K562 (cell line): ENCODE data around the gene DCN. TPM values are rescaled to one million over a fixed set of nuclear protein-coding genes. Genes with fewer than 3 reads are reported as not detected.

Experiments
- ATAC-seq: fragments of 200-7000 bp; cut with Tn5 transposase; 3 replicates; pipeline ENCODE4 v1.9.1; 2020; ENCODE audit warnings: moderate library complexity
- BruUV-seq: library from RNA; stranded (reverse); fragments of 400-500 nt; replicated peaks from 2 replicates; lab custom pipeline; 2021; lab: Mats Ljungman, UMichigan
- CTCF ChIA-PET: fragments of 300-600 bp; formaldehyde crosslinking; extraction: SDS; loops from one replicate; lab custom pipeline; 2021; ENCODE audit warnings: low intra/inter-chr PET ratio; lab: Yijun Ruan, JAX
- POLR2A ChIA-PET: fragments of 300-600, 350-650 bp; sonication (Branson Sonifier 250); formaldehyde crosslinking; extraction: SDS; loops from one replicate; lab custom pipeline; 2021; ENCODE audit warnings: antibody characterized with exemption, inconsistent platforms; lab: Yijun Ruan, JAX
- DNase-seq, 4 experiments: peaks; one replicate each; pipeline versions ENCODE4 v3.0.0 to v3.0.0-alpha.2; 2011 to 2018; ENCODE audit warnings: low spot score in 3 of 4, mixed read lengths in 3 of 4; ENCODE audit errors: extremely low read depth in 1 of 4
- FAIRE-seq: peaks from 2 replicates; lab custom pipeline; 2011; peaks lifted over from hg19 to GRCh38; lab: Jason Lieb, UNC
- H2AFZ ChIP-seq: 2 replicates; pipeline ENCODE4 v1.6.0; 2011; ENCODE audit warnings: low read depth, low read length, control low read depth, inconsistent platforms
- H3K27ac ChIP-seq: fragments of 200-600 bp; 3 replicates; pipeline ENCODE4 v1.8.0; 2011; ENCODE audit warnings: low read depth, mild to moderate bottlenecking, control low read depth, inconsistent platforms, low read length, moderate library complexity, mixed read lengths; ENCODE audit errors: extremely low read depth
- H3K27me3 ChIP-seq, 2 experiments: fragments of 300-600 bp in 1 of 2; 2 replicates in 1 of 2; 3 replicates in 1 of 2; pipeline versions ENCODE4 v1.6.0 to v1.8.0; 2011; ENCODE audit warnings: inconsistent platforms in 2 of 2, low read length in 2 of 2, mild to moderate bottlenecking in 1 of 2, mixed read lengths in 1 of 2, moderate library complexity in 1 of 2; ENCODE audit not compliant: control insufficient read depth in 2 of 2, insufficient read depth in 2 of 2
- H3K36me3 ChIP-seq: fragments of 300-600 bp; 3 replicates; pipeline ENCODE4 v1.8.0; 2011; ENCODE audit warnings: mild to moderate bottlenecking, low read length, inconsistent platforms; ENCODE audit not compliant: control insufficient read depth, insufficient read depth
- H3K4me1 ChIP-seq, 2 experiments: fragments of 200-600 bp in 1 of 2; replicated peaks in 1 of 2; 2 replicates in 1 of 2; 3 replicates in 1 of 2; pipeline versions ENCODE4 v1.5.1 to v1.8.0; 2011; ENCODE audit warnings: inconsistent platforms in 2 of 2, low read length in 2 of 2, mild to moderate bottlenecking in 1 of 2, mixed read lengths in 1 of 2, moderate library complexity in 1 of 2; ENCODE audit not compliant: control insufficient read depth in 2 of 2, insufficient read depth in 2 of 2
- H3K4me2 ChIP-seq: 2 replicates; pipeline ENCODE4 v1.6.1; 2011; ENCODE audit warnings: low read length, control low read depth, inconsistent platforms, mixed read lengths; ENCODE audit not compliant: insufficient read depth
- H3K4me3 ChIP-seq: fragments of 200-600 bp; sonication (generic), shearing (Covaris generic); 2 replicates; pipeline ENCODE4 v1.5.1; 2016; ENCODE audit warnings: control low read depth, inconsistent platforms
- H3K79me2 ChIP-seq: fragments of 200-600 bp; 3 replicates; pipeline ENCODE4 v1.8.0; 2011; ENCODE audit warnings: low read length, inconsistent platforms; ENCODE audit not compliant: control insufficient read depth, insufficient read depth
- H3K9ac ChIP-seq, 2 experiments: 2 replicates each; pipeline versions ENCODE4 v1.6.0 to v1.6.1; 2011; ENCODE audit warnings: low read depth in 2 of 2, low read length in 2 of 2, control low read depth in 1 of 2, inconsistent platforms in 1 of 2, mild to moderate bottlenecking in 1 of 2, mixed read lengths in 1 of 2; ENCODE audit not compliant: insufficient read depth in 1 of 2
- H3K9me1 ChIP-seq: one replicate; pipeline ENCODE4 v1.6.0; 2011; ENCODE audit warnings: inconsistent platforms, mild to moderate bottlenecking, low read length, moderate library complexity; ENCODE audit not compliant: control insufficient read depth, insufficient read depth
- H3K9me3 ChIP-seq: replicated peaks from 2 replicates; pipeline ENCODE4 v1.5.1; 2011; ENCODE audit warnings: low read depth, low read length, inconsistent platforms; ENCODE audit not compliant: control insufficient read depth, insufficient read depth
- H4K20me1 ChIP-seq: replicated peaks from 2 replicates; pipeline ENCODE4 v1.6.1; 2011; ENCODE audit warnings: low read length, inconsistent platforms, mixed read lengths; ENCODE audit not compliant: control insufficient read depth, insufficient read depth
- FOXA1 ChIP-seq: fragments of 450-650 bp; IDR thresholded peaks from 2 replicates; pipeline ENCODE4 v1.6.1; 2016; ENCODE audit warnings: mild to moderate bottlenecking, borderline replicate concordance
- HDAC1 ChIP-seq, 2 experiments: fragments of 450-650 bp; IDR thresholded peaks; 2 replicates each; pipeline ENCODE4 v1.6.1; 2016 to 2017; ENCODE audit warnings: inconsistent platforms in 1 of 2, mild to moderate bottlenecking in 1 of 2, moderate library complexity in 1 of 2
- IRF9 ChIP-seq: fragments of 450-650 bp; IDR thresholded peaks from 2 replicates; pipeline ENCODE4 v1.6.1; 2016; ENCODE audit warnings: missing biosample characterization, missing genetic modification characterization
- MIER1 ChIP-seq: fragments of 450-650 bp; IDR thresholded peaks from 2 replicates; pipeline ENCODE4 v1.6.1; 2016; ENCODE audit warnings: antibody characterized with exemption, mild to moderate bottlenecking, low read depth
- RBM17 ChIP-seq: fragments of 200-400 bp; formaldehyde crosslinking; IDR thresholded peaks from 2 replicates; pipeline ENCODE4 v1.6.1; 2017; ENCODE audit warnings: low read depth, mild to moderate bottlenecking, low read length, borderline replicate concordance
- WGBS: fragments of 100-300 bp; shearing (Covaris generic); methylation state at CpG from one replicate; pipeline ENCODE4 v1.1.6; 2016; ENCODE audit warnings: low coverage, mixed read lengths; ENCODE audit not compliant: insufficient coverage; ENCODE audit errors: missing lambda C conversion rate; 5-methylcytosine and 5-hydroxymethylcytosine counted together
- in situ Hi-C: fragments of 300-500 bp; cut with MboI; formaldehyde crosslinking; loops from 4 replicates; pipeline ENCODE4 v1.15.0; 2018; ENCODE audit warnings: inconsistent platforms, mixed read lengths
- intact Hi-C: fragments of 100-400 bp; cut with micrococcal nuclease; formaldehyde crosslinking; loops from 2 replicates; pipeline ENCODE4 v1.14.2; 2022
- polyA plus RNA-seq, 8 experiments: library from polyadenylated mRNA; depleted of rRNA in 4 of 8; stranded (reverse) in 5 of 8; unstranded in 3 of 8; fragments of >200 nt; fragmentation: Nextera tagmentation in 2 of 8; fragmentation: Illumina TruSeq in 1 of 8; extraction: Ambion mirVana in 2 of 8; extraction: Trizol in 1 of 8; gene quantifications; 2 replicates each; pipeline versions ENCODE4 v1.2.1 to v1.2.3, GENCODE V29; 2011 to 2014; ENCODE audit warnings: inconsistent platforms in 1 of 8, missing spikeins in 1 of 8
- small RNA-seq: library from RNA; depleted of rRNA; stranded (forward); fragments of <200 nt; gene quantifications from one replicate; pipeline ENCODE3, GENCODE V24; 2014
- total RNA-seq, 7 experiments: library from RNA; depleted of rRNA in 6 of 7; stranded (reverse); fragments of >200 nt in 6 of 7; fragmentation: Illumina TruSeq in 2 of 7; extraction: Trizol in 2 of 7; gene quantifications; 2 replicates each; pipeline versions ENCODE4 v1.2.1 to v1.2.3, GENCODE V29; 2011 to 2021; ENCODE audit warnings: low replicate concordance in 1 of 7

DCN gene
- total and polyA plus RNA-seq, 9 of the 15 experiments (the other 6 are each of a cell fraction or from before 2014, with no cell fraction given): 0.08 to 2.4 (median 0.31) TPM; not detected in 1

GRCh38 chr12:91091916-91092715 is 90.5 kb downstream of the DCN start:
- H3K9me3 ChIP-seq: no peaks in the 10 kb centered on the region
- ChIA-PET POLR2A (no interaction called here), CTCF (no interaction called here)
- H3K9ac ChIP-seq: no peak overlapping the region
- FAIRE-seq: no peak
- no peak overlapping the region for H2AFZ ChIP-seq
- H3K27ac ChIP-seq: no peak overlapping the region
- in situ Hi-C loops (no loop called here), intact Hi-C loops (no loop called here)
- 0% methylated on average over 6 of the region's 6 CpGs for WGBS
- ATAC-seq: no peak
- no peak overlapping the region for H3K4me3 ChIP-seq
- H3K4me1 ChIP-seq: no peaks in the 10 kb centered on the region
- no peaks in the 10 kb centered on the region for H3K9me1 ChIP-seq
- no peaks in the 10 kb centered on the region for H3K27me3 ChIP-seq
- H3K79me2 ChIP-seq: no peaks in the 10 kb centered on the region
- BruUV-seq: no TSS peak
- no peaks in the 10 kb centered on the region for H3K36me3 ChIP-seq
- H3K4me2 ChIP-seq: no peak overlapping the region
- no peaks in the 10 kb centered on the region for H4K20me1 ChIP-seq
- no peak for TF ChIP-seq MIER1
- no peak for TF ChIP-seq HDAC1 (IDR thresholded peaks at IDR 0.05)
- no peak for TF ChIP-seq RBM17
- TF ChIP-seq FOXA1: no peak
- TF ChIP-seq IRF9 (tag): no peak
- no peak for DNase-seq

Small RNA genes lying within 50 kb of the gene (small RNA-seq; reads per million reads assigned to genes)
- not detected for gene AC007115.1

Other genes starting within 250 kb of the DCN start
- gene CCER1, start 227.6 kb downstream of the DCN start, total RNA-seq (2014; rRNA removed): not detected in 2 replicates
- not detected in 2 replicates for gene CCER1, start 227.6 kb downstream of the DCN start, total RNA-seq (2014; rRNA removed; fragmentation: Illumina TruSeq; extraction: Trizol)
- gene CCER1, start 227.6 kb downstream of the DCN start, total RNA-seq (2015; rRNA removed; fragmentation: Illumina TruSeq; extraction: Trizol): not detected in 2 replicates
- gene CCER1, start 227.6 kb downstream of the DCN start, total RNA-seq (2021): not detected in 2 replicates
- not detected in 2 replicates for gene CCER1, start 227.6 kb downstream of the DCN start, polyA plus RNA-seq (2011; rRNA removed)
- not detected in 2 replicates for gene CCER1, start 227.6 kb downstream of the DCN start, polyA plus RNA-seq (2014; fragmentation: Illumina TruSeq; extraction: Trizol)
- gene CCER1, start 227.6 kb downstream of the DCN start, polyA plus RNA-seq (2014; fragmentation: Nextera tagmentation; extraction: Ambion mirVana): not detected
- gene CCER1, start 227.6 kb downstream of the DCN start, polyA plus RNA-seq (2014; rRNA removed): not detected in 2 replicates
- gene EPYC, start 177.8 kb downstream of the DCN start, total RNA-seq (2014; rRNA removed): not detected in 2 replicates
- not detected in 2 replicates for gene EPYC, start 177.8 kb downstream of the DCN start, total RNA-seq (2014; rRNA removed; fragmentation: Illumina TruSeq; extraction: Trizol)
- not detected in 2 replicates for gene EPYC, start 177.8 kb downstream of the DCN start, total RNA-seq (2015; rRNA removed; fragmentation: Illumina TruSeq; extraction: Trizol)
- gene EPYC, start 177.8 kb downstream of the DCN start, total RNA-seq (2021): not detected in 2 replicates
- gene EPYC, start 177.8 kb downstream of the DCN start, polyA plus RNA-seq (2011; rRNA removed): not detected in 2 replicates
- gene EPYC, start 177.8 kb downstream of the DCN start, polyA plus RNA-seq (2014; fragmentation: Illumina TruSeq; extraction: Trizol): not detected in 2 replicates
- gene EPYC, start 177.8 kb downstream of the DCN start, polyA plus RNA-seq (2014; fragmentation: Nextera tagmentation; extraction: Ambion mirVana): not detected
- gene EPYC, start 177.8 kb downstream of the DCN start, polyA plus RNA-seq (2014; rRNA removed): not detected in 2 replicates
- gene KERA, start 124.8 kb downstream of the DCN start, total RNA-seq (2014; rRNA removed): not detected in 2 replicates
- not detected in 2 replicates for gene KERA, start 124.8 kb downstream of the DCN start, total RNA-seq (2014; rRNA removed; fragmentation: Illumina TruSeq; extraction: Trizol)
- not detected in 2 replicates for gene KERA, start 124.8 kb downstream of the DCN start, total RNA-seq (2015; rRNA removed; fragmentation: Illumina TruSeq; extraction: Trizol)
- not detected in 2 replicates for gene KERA, start 124.8 kb downstream of the DCN start, total RNA-seq (2021)
- not detected in 2 replicates for gene KERA, start 124.8 kb downstream of the DCN start, polyA plus RNA-seq (2011; rRNA removed)
- gene KERA, start 124.8 kb downstream of the DCN start, polyA plus RNA-seq (2014; fragmentation: Illumina TruSeq; extraction: Trizol): not detected in 2 replicates
- gene KERA, start 124.8 kb downstream of the DCN start, polyA plus RNA-seq (2014; fragmentation: Nextera tagmentation; extraction: Ambion mirVana): not detected
- gene KERA, start 124.8 kb downstream of the DCN start, polyA plus RNA-seq (2014; rRNA removed): not detected in 2 replicates
- not detected in 2 replicates for gene LUM, start 71.3 kb downstream of the DCN start, total RNA-seq (2014; rRNA removed)
- gene LUM, start 71.3 kb downstream of the DCN start, total RNA-seq (2014; rRNA removed; fragmentation: Illumina TruSeq; extraction: Trizol): not detected in 2 replicates
- not detected in 2 replicates for gene LUM, start 71.3 kb downstream of the DCN start, total RNA-seq (2015; rRNA removed; fragmentation: Illumina TruSeq; extraction: Trizol)
- 0.11 and 0.40 TPM in 2 replicates for gene LUM, start 71.3 kb downstream of the DCN start, total RNA-seq (2021)
- not detected in 2 replicates for gene LUM, start 71.3 kb downstream of the DCN start, polyA plus RNA-seq (2011; rRNA removed)
- not detected in 2 replicates for gene LUM, start 71.3 kb downstream of the DCN start, polyA plus RNA-seq (2014; fragmentation: Illumina TruSeq; extraction: Trizol)
- gene LUM, start 71.3 kb downstream of the DCN start, polyA plus RNA-seq (2014; fragmentation: Nextera tagmentation; extraction: Ambion mirVana): not detected
- gene LUM, start 71.3 kb downstream of the DCN start, polyA plus RNA-seq (2014; rRNA removed): not detected in 2 replicates